Measurements from ENCODE around the gene RYR3. TPM values are rescaled to one million over a fixed set of nuclear protein-coding genes. Genes with fewer than 3 reads are reported as not detected.
A peak's percentile ranks its signal among the peaks of the same experiment; 100 is the strongest.

Gene RYR3
- total RNA-seq, 1 donor from 2014 or later, result 0.32 TPM

DNA sequence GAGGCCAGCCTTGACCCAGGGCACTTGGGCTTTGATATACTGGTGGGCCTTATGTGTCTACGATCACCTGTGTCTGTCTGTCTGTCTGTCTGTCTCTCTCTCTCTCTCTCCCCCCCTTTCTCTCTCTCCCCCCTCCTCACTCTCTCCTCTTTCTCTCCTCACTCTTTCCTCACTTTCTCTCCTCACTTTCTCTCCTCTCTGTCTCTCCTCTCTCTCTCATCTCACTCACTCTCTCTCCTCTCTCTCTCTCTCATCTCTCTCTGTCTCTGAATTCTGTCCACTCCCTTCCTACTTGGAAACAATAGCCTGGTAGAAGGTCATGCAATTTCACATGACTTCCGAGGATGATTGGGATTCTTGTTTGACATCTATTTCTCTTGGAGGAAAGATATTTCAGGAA is 388.4 kb downstream of the RYR3 start:
- Histone ChIP-seq H3K4me3 (no peak overlapping the region), H3K27me3 (ENCODE audit: low read depth) (peaks cover 4% of the 10 kb centered on the region), H3K36me3 (no peaks in the 10 kb centered on the region), H3K4me1 (no peaks in the 10 kb centered on the region), H3K27ac (no peak overlapping the region), H3K9me3 (no peaks in the 10 kb centered on the region)
- ATAC-seq (no peak), DNase-seq (no peak)
- intact Hi-C loops (cut with DNase I), result no loop called here
- TF ChIP-seq, protein P1, sequence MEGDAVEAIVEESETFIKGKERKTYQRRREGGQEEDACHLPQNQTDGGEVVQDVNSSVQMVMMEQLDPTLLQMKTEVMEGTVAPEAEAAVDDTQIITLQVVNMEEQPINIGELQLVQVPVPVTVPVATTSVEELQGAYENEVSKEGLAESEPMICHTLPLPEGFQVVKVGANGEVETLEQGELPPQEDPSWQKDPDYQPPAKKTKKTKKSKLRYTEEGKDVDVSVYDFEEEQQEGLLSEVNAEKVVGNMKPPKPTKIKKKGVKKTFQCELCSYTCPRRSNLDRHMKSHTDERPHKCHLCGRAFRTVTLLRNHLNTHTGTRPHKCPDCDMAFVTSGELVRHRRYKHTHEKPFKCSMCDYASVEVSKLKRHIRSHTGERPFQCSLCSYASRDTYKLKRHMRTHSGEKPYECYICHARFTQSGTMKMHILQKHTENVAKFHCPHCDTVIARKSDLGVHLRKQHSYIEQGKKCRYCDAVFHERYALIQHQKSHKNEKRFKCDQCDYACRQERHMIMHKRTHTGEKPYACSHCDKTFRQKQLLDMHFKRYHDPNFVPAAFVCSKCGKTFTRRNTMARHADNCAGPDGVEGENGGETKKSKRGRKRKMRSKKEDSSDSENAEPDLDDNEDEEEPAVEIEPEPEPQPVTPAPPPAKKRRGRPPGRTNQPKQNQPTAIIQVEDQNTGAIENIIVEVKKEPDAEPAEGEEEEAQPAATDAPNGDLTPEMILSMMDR (IDR thresholded peaks at IDR 0.05), result no peak

GRCh38 chr15:33699691-33700447 is 389.1 kb downstream of the RYR3 start:
- Histone ChIP-seq H3K4me1 (no peaks in the 10 kb centered on the region), H3K9me3 (no peaks in the 10 kb centered on the region), H3K27me3 (ENCODE audit: low read depth) (peaks cover 4% of the 10 kb centered on the region), H3K4me3 (no peak overlapping the region), H3K36me3 (no peaks in the 10 kb centered on the region), H3K27ac (no peak overlapping the region)
- TF ChIP-seq, protein P1 (IDR thresholded peaks at IDR 0.05), result no peak
- DNase-seq (no peak), ATAC-seq (no peak)
- intact Hi-C loops (cut with DNase I), result no loop called here

DNA sequence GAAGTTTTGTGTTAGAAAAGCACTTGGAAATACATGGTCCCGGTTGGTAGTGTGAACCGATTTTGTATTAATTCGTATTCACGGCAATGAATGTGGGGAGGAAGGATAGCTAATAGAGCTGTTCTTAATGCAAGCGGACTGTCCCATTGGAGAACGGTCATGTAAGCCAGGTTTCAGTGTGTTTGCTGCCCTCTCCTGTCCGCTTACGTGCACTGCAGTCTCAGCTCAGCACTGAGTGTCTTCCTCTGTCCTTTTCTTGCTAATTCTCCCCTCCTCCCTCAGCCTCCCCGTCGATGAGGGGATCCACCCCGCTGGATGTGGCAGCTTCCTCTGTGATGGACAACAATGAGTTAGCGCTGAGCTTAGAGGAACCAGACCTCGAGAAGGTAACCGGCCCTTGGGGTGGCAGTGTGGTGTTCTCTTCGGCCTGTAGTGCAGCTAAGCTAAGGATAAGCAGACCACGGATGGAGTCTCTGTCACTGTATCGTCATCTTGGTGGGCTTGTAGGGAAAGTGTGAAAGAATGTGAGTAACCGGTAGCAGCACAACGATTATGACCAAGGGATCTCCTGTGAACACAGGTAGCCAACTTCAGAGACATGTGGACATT is 390.0 kb downstream of the RYR3 start:
- intact Hi-C loops (cut with DNase I), result no loop called here
- Histone ChIP-seq H3K4me3 (no peak overlapping the region), H3K36me3 (no peaks in the 10 kb centered on the region), H3K9me3 (no peaks in the 10 kb centered on the region), H3K27me3 (ENCODE audit: low read depth) (peaks cover 4% of the 10 kb centered on the region), H3K27ac (no peak overlapping the region), H3K4me1 (no peaks in the 10 kb centered on the region)
- ATAC-seq (peak; percentile 89 to 90), DNase-seq (peak; percentile 59)
- TF ChIP-seq, protein P1 (IDR thresholded peaks at IDR 0.05), result peak; percentile 88

GRCh38 chr15:33701304-33701696 is 390.5 kb downstream of the RYR3 start:
- TF ChIP-seq, protein P1 (IDR thresholded peaks at IDR 0.05), result no peak
- intact Hi-C loops (cut with DNase I), result no loop called here
- Histone ChIP-seq H3K36me3 (no peaks in the 10 kb centered on the region), H3K4me1 (no peaks in the 10 kb centered on the region), H3K9me3 (no peaks in the 10 kb centered on the region), H3K4me3 (no peak overlapping the region), H3K27ac (no peak overlapping the region), H3K27me3 (ENCODE audit: low read depth) (peaks cover 4% of the 10 kb centered on the region)
- DNase-seq (no peak), ATAC-seq (no peak)

DNA sequence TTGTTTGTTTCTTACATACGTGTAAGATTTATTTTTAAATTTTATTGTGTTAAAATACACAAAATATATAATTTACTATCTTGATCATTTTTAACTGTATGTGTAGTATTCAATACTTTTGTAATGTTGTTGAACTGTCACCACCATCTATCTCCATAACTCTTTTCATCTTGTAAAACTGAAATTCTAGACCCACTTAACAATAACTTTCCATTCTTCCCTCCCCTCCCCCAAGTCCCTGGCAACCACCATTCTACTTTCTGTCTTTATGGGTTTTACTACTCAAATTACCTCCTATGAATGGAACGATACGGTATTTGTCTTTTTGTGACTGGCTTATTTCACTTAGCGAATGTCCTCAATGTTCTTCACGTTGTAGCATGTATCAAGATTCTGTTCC is 395.4 kb downstream of the RYR3 start:
- intact Hi-C loops (cut with DNase I), result no loop called here

More for the DNA sequence above, 395.4 kb downstream of the RYR3 start:
- H3K9me3 ChIP-seq, result no peaks in the 10 kb centered on the region
- H3K36me3 ChIP-seq, result no peaks in the 10 kb centered on the region
- TF ChIP-seq, protein P1 (IDR thresholded peaks at IDR 0.05), result no peak
- H3K4me1 ChIP-seq, result no peaks in the 10 kb centered on the region
- no peak overlapping the region for H3K4me3 ChIP-seq
- DNase-seq, result no peak
- no peak for ATAC-seq
- no peaks in the 10 kb centered on the region for H3K27me3 ChIP-seq (ENCODE audit: low read depth)
- no peak overlapping the region for H3K27ac ChIP-seq
